HG03135 (cell line): Measurements from ENCODE around the gene RAB5B.

Experiments
- ATAC-seq: cut with Tn5 transposase; IDR thresholded peaks from one replicate; pipeline ENCODE4 v1.9.1; 2021; ENCODE audit warnings: mild to moderate bottlenecking, moderate library complexity; ENCODE audit not compliant: unreplicated experiment

Gene RAB5B, protein sequence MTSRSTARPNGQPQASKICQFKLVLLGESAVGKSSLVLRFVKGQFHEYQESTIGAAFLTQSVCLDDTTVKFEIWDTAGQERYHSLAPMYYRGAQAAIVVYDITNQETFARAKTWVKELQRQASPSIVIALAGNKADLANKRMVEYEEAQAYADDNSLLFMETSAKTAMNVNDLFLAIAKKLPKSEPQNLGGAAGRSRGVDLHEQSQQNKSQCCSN

DNA sequence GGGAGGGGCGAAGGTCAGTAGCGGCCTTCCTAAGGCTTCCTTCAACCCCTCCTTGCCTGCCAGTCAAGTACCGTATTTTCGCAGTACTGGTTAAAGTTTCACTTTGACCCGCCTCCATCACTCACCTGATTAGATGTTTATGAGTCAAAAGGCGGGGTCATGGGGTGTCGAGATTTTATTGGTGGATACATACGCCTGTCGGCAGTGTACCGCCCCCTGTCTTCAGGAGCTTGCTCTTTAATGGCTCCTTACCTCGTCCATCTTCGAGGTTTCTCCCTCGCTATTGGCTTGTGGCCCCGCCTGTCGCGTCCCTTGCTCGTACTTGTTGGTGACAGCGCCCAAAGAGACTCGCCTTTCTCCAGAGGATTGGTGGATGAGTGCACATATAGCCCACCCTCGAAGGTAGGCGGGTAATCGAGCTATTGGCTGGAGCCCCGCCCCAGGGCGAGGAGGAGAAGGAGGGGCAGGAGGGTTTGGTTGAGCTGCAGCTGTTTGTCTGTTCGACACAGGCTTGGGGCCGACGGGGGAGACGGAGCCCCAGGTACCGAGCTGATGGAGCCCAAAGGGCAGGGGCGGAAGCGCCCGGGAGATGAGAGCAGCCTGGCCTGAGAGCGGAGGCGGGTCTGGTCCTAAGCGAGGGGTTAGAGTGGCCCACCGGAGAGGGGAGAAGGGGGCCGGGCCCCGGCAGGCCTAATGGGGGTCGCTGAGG, at the start of gene RAB5B:
Gene RAB5B, plus strand, starts transcription at position 480 of the 709 bp plus-strand sequence. CDS start 12,883 bp downstream, outside the sequence.
- ATAC-seq: peak; percentile 94

- no peak for ATAC-seq
Observed at GRCh38 chr12:55925371-55925770, 48.5 kb upstream of the RAB5B start.

- ATAC-seq: peak; percentile 1
Observed at GRCh38 chr12:55925870-55926737, 47.8 kb upstream of the RAB5B start.

GRCh38 chr12:55926738-55927587, 46.9 kb upstream of the RAB5B start:
- peak; percentile 47 for ATAC-seq

GRCh38 chr12:55927588-55928502, 46.0 kb upstream of the RAB5B start, which contains the start of gene PYM1:
PYM1 (minus strand) TSS chr12:55927894; CDS start chr12:55927761, 133 bp downstream.
- peak; percentile 37 for ATAC-seq

GRCh38 chr12:55929306-55929791, 44.5 kb upstream of the RAB5B start:
- peak; percentile 35 for ATAC-seq

DNA sequence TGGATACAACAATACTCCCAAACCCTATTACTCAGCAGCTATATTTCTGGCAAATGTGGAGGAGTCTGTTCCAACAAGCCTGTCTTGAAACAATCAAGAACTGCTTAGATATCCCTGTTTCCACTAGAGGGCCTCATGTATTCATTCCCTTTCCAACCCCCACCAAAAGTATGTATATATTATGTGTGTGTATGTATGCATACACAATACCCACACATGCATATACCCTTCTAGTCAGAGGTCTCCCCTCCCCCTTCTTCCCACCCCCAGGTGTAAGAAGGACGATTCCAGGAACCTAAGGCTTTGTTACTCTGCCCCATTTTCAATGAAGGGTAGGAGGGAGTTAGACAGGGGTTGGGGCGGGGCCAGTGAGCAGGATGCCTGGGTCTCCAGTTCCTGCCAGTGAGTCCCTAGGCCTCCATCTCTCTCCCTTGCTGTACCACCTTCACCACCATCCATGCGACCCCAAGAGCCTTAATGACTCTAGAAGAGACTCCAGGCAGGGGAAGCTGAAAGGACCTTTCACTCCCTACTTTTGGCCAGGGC, 43.0 kb upstream of the RAB5B start, which contains the start of gene DGKA:
Gene DGKA, plus strand, starts transcription at position 392 of the 546 bp plus-strand sequence. CDS start 5,342 bp downstream, outside the sequence.
- no peak for ATAC-seq

DNA sequence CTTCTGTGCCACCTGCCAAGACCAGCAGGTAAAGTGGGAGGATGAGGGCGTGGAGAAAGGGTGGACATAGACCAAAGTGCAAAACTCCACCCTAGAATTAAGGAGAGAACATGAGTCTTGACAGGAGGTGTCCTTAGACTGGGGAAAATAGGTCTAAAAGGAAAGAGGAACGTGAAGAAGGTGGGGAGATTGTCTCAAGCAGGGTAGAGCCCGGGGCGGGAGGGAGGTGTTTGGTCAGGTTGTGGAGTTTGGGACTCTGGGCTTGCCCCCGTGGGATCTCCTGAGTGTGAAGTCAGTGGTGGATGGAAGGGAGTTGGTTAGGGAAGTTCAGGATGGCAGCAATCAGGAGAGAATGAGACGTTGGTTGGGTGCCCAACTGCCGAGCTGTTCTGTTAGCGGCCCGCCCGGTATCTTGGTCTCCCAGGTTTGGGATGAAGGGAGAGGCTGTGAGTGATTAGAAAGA, 42.5 kb upstream of the RAB5B start:
- ATAC-seq: no peak

DNA sequence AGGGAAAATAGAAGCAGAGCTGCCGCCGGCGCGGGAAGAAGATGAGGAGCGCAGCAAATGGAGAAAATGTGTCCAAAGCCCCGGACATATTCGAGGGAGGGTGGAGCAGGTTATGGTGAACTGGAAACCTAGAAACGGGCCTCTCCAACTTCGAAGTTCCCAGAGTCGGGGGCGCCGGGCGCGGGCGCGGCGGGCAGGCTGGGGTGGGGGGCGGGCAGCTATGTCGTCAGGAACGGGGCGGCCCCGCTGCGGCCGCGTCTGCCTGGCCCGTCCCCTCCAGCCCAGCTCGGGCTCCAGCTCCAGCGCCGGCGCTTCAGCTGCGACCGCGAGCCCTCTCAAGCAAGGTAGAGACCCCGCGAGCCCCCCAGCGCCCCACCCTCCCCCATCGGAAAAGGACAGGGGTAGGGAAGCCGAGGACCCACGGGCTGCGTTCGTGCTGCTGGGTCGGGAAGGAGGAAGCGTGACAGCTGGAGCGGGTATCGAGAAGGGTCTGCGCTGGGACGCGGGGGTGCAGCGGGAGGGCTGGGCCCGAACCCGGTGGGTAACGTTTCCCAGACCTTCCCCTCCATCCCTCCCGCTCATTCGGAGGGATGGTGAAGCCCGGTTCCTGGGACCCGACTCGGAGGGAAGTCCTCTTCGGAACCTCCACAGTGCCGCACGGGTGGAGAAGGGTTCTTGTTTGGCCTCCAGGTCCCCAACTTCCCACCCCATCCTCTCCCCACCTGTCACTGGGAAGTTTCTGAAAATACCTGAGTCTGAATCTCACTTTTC, 41.9 kb upstream of the RAB5B start:
- ATAC-seq: no peak

- ATAC-seq: no peak
Observed at GRCh38 chr12:55932551-55932910, 41.3 kb upstream of the RAB5B start.

GRCh38 chr12:55933169-55933798, 40.6 kb upstream of the RAB5B start:
- no peak for ATAC-seq

DNA sequence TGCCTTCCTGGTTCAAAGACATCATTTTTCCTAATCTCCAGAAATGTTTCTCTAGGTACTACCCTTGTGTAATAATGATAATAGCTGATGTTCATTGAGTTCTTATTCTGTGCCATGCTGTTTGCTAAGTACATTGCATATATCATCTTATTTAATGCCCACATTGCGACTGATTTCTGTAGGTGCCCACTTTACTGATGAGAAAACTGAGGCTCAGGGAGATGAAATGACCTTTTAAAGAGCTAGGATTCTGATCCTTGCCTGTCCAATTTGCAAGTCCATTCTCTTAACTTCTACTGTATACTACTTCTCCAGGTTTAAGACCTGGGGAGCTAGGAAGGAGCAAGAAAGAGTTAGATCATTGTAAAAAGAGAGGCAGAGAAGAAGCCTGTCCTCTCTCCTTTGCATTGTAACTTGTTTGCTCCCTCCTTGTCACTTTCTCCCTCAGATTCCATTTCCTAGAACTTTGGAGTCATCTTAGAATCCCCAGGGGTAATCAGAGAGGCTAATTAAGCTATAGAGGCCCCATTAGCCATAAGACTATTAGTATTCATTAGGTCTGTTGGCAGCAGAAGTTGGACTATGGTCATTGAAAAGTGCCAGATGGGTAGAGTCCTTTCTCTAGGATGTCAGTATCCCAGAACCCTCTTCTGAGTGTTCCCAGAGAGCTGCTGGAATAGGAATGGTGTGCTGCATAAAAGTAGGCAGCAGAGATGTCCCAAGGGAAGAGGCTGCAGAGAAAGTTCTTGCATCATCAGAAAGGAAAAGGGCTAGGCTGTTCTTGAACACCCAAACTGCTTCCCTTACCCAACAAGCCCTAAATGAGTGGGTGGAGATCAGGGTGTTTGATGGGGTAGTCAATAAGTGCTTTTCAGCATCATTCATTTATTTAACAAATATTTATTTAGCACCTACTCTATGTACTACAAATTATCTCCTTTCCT, 39.8 kb upstream of the RAB5B start:
- no peak for ATAC-seq

DNA sequence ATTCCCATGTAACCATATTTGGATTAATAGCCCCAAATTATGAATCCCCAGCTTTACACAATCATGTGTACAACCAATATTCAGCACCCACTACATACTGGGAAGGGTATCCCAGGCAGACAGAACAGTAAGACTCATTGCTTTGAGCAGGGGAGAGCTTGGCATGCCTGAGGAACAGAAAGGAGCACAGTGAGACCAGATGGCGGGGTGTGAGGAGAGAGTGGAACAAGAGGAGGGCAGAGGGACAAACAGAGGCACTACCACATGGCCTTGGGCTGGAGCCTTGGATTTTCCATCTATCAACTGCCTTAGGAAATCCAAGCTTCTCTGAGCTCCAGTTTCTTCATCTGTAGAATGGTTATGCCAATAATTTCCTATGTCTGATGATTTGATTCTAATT, 39.1 kb upstream of the RAB5B start:
- no peak for ATAC-seq

DNA sequence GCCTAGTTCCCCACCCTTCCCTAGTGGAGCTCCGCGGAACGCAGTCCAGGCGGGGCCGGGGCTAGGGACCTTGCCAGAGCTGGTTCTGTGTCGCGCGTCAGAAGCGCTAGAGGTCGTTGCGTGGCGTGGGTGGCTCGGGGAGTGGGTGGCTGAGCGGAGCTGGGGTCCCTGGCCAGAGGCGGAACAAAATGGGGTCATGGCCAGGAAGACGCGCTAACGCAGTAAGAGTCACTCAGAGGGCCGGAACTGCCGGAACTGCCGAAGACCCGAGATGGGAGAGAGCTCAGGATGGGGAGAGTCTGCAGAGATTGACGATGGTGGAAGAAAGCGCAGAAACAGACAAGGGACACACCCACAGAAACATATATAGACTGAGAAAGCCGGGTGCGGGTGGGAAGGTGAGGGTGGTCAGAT, 38.1 kb upstream of the RAB5B start:
- ATAC-seq: no peak

DNA sequence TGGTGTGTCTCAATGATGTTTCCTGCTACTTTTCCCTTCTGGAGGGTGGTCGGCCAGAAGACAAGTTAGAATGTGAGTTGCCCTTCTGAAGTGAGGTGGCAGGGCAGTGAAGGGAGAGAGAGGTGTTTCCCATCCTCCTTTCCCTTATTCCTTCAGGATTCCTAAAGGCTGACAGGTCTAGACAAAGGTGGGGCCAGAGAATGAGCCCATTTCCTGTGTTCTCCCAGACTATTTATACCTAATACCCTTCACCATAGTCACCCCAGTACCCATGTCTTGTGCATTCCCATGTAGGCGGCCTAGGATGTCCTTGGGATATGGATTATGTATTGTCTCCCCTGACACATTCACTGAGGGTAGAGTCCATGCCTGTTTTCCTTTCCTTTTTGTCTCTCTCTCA, 35.9 kb upstream of the RAB5B start:
- no peak for ATAC-seq

DNA sequence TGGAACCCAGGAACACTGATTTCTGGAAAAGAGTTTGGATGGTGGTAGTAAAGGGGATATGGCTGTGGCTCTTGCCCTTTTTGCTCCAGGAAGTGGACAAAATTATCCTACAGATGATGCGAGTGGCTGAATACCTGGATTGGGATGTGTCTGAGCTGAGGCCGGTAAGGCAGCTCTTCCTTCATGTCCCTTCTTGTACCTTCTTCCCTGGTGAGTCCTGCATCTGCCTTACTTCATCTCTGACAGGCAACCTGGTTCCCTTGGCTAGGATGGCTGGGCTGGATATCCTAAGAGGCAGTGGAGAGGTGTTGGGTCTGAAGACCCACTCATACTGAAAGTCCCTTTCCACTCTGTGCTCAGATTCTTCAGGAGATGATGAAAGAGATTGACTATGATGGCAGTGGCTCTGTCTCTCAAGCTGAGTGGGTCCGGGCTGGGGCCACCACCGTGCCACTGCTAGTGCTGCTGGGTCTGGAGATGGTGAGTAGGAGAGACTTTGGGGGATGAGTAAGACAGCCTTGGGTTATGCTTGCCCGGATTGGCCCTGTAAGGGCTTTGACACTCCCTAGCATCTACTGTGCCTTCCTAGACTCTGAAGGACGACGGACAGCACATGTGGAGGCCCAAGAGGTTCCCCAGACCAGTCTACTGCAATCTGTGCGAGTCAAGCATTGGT, 34.9 kb upstream of the RAB5B start:
- no peak for ATAC-seq
